SW 1271 (cell line): ENCODE results near the gene PYCR2.
"Not testable (repeated sequence)": the region's sequence is repeated elsewhere in the genome, so short reads cannot be mapped to it uniquely, and the experiment has no call there.

ENCODE experiments used
- DNase-seq, 2 experiments: peaks; one replicate each; lab custom pipeline; 2025; lab: John Stamatoyannopoulos, UW

Gene PYCR2

GRCh38 chr1:225942574-225942973 lies 18.5 kb upstream of the PYCR2 start:
- no peak for DNase-seq

GRCh38 chr1:225941942-225942222 lies 17.8 kb upstream of the PYCR2 start:
- DNase-seq: no peak

GRCh38 chr1:225941187-225941941 lies 17.3 kb upstream of the PYCR2 start, which contains the start of gene LEFTY2:
Gene LEFTY2, minus strand, starts transcription at chr1:225941220. Its CDS starts 80 bp downstream, at chr1:225941140.
- no peak for DNase-seq

GRCh38 chr1:225940385-225941151 lies 16.5 kb upstream of the PYCR2 start:
- DNase-seq: no peak

- DNase-seq: not testable (repeated sequence)
These were observed 15.9 kb upstream of the PYCR2 start for GRCh38 chr1:225939939-225940310.

GRCh38 chr1:225939097-225939938 lies 15.3 kb upstream of the PYCR2 start:
- not testable (repeated sequence) for DNase-seq

- DNase-seq: no peak
These were observed 13.3 kb upstream of the PYCR2 start for GRCh38 chr1:225937048-225937968.

GRCh38 chr1:225936523-225936922 lies 12.5 kb upstream of the PYCR2 start:
- DNase-seq: no peak

GRCh38 chr1:225936086-225936485 lies 12.0 kb upstream of the PYCR2 start:
- DNase-seq: not testable (repeated sequence)

- no peak for DNase-seq
These were observed 10.7 kb upstream of the PYCR2 start for GRCh38 chr1:225934711-225935110.

GRCh38 chr1:225933072-225933471 lies 9.0 kb upstream of the PYCR2 start:
- no peak for DNase-seq

- DNase-seq: no peak
These were observed 7.5 kb upstream of the PYCR2 start for GRCh38 chr1:225931270-225932136.

GRCh38 chr1:225930566-225930965 lies 6.5 kb upstream of the PYCR2 start:
- no peak for DNase-seq

- DNase-seq: not testable (repeated sequence)
These were observed 5.4 kb upstream of the PYCR2 start for GRCh38 chr1:225929462-225929861.

- DNase-seq: no peak
These were observed 4.4 kb upstream of the PYCR2 start for GRCh38 chr1:225928186-225929175.

GRCh38 chr1:225926551-225927113 lies 2.6 kb upstream of the PYCR2 start:
- no peak for DNase-seq

- no peak for DNase-seq
These were observed 714 bp downstream of the PYCR2 start for GRCh38 chr1:225923381-225923691.

- no peak for DNase-seq
These were observed 2.0 kb downstream of the PYCR2 start for GRCh38 chr1:225921734-225922709.
